Measurements from ENCODE around the gene ATR. TPM values are rescaled to one million over a fixed set of nuclear protein-coding genes. Genes with fewer than 3 reads are reported as not detected.
"Not testable (repeated sequence)": the region's sequence is repeated elsewhere in the genome, so short reads cannot be mapped to it uniquely, and the experiment has no call there.

The ATR gene
- polyA plus RNA-seq, 4 donors: 22.6 to 34.1 (median 29.7) TPM

DNA sequence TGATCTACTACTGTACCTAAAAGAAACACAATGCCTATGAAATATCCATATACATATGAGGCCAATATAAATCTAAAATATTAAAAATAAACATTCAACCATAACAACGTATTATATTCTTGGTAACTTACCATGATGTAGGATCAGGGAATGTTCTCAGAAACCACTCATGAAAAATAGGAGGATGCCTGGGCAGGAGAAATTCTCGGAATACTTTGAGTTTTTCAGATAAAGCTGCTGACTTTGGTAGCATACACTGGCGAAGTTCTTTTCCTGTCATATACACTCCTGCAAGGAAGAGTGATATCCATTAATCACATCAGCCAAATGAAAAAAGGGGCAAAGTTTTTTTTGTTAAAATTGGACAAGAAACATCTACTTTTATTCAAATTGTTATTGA, 119.4 kb downstream of the ATR start:
- DNase-seq (ENCODE audit: low read depth in 4 of 4, low spot score in 2 of 4): no peak

DNA sequence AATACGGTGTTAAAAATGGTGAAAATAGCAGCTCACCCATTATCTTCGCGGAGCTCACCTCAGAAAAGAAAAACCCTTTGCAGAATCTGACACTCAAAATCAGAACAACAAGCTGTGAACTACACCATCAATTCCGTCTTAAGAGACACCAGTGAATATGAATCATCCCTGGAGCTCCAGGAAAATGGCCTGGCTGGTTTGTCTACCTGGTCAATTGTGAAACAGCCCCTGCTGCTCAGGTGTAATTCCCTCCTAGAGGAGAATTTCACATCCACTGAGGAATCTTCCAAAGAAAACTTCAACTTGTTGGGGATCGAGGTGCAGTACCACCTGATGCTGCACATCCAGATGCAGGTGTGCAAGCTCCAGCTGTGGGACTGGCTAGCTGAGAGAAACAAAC, 127.7 kb downstream of the ATR start:
- no peak for DNase-seq (ENCODE audit: low read depth in 4 of 4, low spot score in 2 of 4)

DNA sequence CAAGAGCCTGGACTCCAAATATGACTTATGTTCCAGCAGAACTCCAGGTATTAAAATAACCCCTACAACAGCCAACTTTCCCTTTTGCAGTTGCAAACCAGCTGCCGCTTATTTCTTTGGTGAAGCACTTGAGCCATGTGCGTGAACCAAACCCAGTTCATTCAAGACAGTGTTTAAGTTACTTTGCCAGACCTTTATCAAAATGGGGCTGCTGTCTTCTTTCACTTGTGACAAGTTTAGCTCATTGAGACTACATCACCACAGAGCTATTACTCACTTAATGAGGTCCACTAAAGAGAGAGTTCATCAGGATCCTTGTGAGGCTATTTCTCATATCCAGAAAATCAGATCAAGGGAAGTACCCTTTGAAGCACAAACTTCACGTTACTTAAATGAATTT, 128.3 kb downstream of the ATR start:
- DNase-seq (ENCODE audit: low read depth in 4 of 4, low spot score in 2 of 4): no peak

DNA sequence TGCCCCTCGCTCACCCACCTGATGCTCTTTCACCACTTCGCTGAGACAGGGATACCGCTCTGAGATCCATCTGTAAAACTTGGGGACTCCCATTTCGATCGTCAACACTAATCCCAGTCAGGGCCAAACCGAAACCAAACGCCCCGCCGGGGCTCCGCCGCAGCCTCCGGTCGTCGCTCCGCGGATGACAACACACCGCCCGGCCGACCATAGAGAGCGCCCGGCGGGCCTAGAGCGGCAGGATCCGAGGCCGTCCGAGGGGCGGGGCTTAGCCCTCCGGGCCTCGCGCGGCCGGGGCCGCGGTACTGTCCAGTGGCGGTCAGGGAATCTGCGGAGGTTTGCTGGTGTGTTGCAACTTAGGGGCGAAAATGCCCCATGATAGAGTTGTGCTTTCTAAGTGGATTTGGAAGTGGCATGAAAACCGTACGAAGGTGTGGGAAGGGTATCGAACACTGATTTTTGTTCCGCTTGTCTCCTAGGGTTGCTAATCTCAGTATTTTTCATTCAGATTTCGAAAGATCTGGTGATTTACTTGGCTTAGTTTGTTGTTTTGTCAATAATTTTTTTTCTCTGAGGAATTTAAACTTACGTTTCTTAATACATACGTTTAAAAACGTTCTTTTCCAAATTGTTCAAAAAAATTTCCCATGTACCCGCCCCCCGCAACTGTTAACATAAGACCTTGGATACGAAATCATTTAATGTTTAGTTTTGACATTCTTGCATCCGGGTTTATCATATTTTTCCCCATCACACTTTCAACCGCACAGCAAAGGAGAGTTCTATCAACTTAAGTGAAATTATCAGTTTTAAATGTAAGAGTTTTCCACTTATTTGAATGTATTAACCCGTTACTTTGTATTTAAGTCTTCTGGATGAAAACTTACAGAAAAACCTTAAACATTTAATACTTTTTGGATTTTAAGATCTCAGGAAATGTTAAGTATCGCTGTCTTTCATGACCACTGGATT, 130.4 kb downstream of the ATR start, which contains the start of gene XRN1:
TSS of gene XRN1 (minus strand) at position 186 of the 972 bp plus-strand sequence. CDS start at position 93, 93 bp downstream.
- DNase-seq (ENCODE audit: low read depth in 4 of 4, low spot score in 2 of 4): peak; percentile 85 to 92 (median 87)

DNA sequence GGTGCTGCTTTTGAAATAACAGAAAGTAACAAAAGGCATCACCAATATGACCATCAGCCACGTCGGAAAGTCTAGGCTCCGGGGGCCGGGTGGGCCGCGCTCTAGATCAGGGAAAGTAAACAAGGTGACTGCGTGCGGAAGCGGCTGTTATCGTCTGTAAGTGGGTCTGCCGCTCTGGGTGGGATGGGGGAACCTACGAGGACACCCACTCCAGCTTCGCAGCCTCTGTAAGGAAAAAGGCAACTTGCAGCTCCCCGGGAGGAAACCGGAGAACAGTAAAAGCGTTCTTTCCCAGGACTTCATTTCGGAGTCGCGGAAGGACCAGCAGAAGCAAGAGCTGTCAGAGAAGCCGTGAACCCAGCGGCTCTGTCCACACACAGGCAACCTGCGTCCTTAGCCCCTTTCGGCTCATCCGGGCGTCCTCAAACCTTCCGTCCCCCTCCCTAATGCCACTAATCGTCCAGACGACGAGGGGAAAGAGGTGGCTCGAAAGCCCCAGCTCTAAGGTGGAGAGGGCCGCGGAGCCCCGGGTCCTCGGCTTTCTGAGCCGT, 131.2 kb downstream of the ATR start:
- peak; percentile 29 to 74 (median 44) for DNase-seq (ENCODE audit: low read depth in 4 of 4, low spot score in 2 of 4)

DNA sequence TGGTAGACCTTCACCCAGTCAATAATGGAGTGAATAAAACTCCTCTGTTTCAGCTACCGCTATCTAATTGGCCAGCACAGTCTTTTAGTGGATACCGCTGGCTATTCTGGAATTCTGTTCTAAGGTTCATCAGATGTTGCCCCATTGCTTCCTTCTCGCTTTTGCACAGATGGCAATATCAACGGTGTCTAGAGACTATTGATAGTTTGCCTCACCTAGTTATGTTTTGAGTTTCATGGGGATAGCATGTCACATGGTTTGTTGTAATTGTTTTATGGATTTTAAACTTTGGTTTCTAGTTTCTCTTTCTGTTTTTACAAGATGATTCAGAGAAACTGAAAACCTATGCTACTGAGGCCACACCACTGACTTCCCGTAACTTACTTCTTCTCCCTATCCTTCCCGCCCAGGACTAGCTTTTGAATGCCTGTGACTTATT, 132.7 kb downstream of the ATR start:
- no peak for DNase-seq (ENCODE audit: low read depth in 4 of 4, low spot score in 2 of 4)

DNA sequence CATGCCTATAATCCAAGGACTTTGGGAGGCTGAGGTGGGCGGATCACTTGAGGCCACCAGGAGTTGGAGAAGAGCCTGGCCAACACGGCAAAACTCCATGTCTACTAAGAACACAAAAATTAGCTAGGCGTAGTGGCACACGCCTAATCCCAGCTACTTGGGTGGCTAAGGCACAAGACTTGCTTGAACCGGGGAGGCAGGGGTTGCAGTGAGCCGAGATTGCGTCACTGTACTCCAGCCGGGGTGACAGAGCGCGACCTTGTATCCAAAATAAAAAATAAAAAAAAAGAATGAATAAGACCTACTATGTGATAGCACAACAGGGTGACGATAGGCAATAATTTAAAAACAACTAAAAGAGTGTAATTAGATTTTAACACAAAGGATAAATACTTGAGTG, 134.2 kb downstream of the ATR start:
- DNase-seq (ENCODE audit: low read depth in 4 of 4, low spot score in 2 of 4): no peak

DNA sequence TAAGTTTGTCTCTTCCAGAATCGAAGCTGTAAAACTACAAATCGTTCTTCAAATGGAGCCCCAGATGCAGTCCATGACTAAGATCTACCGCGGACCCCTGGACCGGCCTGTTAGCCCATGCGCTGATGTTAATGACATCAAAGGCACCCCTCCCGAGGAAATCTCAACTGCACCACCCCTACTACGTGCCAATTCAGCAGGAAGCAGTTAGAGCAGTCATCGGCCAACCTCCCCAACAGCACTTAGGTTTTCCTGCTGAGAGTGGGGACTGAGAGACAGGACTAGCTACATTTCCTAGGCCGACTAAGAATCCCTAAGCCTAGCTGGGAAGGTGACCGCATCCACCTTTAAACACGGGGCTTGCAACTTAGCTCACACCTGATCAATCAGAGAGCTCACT, 135.5 kb downstream of the ATR start:
- not testable (repeated sequence) for DNase-seq (ENCODE audit: low read depth in 4 of 4, low spot score in 2 of 4)

DNA sequence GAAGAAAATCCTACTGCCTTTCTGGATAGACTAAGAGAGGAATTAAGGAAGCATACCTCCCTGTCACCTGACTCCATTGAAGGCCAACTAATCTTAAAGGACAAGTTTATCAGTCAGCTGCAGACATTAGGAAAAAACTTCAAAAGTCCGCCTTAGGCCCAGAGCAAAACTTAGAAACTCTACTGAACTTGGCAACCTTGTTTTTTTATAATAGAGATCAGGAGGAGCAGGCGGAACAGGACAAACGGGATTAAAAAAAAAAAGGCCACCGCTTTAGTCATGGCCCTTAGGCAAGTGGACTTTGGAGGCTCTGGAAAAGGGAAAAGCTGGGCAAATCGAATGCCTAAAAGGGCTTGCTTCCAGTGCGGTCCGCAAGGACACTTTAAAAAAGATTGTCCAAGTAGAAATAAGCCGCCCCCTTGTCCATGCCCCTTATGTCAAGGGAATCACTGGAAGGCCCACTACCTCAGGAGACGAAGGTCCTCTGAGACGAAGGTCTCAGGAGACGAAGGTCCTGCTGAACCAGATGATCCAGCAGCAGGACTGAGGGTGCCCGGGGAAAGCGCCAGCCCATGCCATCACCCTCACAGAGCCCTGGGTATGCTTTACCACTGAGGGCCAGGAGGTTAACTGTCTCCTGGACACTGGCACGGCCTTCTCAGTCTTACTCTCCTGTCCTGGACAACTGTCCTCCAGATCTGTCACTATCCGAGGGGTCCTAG, 138.9 kb downstream of the ATR start:
- not testable (repeated sequence) for DNase-seq (ENCODE audit: low read depth in 4 of 4, low spot score in 2 of 4)

DNA sequence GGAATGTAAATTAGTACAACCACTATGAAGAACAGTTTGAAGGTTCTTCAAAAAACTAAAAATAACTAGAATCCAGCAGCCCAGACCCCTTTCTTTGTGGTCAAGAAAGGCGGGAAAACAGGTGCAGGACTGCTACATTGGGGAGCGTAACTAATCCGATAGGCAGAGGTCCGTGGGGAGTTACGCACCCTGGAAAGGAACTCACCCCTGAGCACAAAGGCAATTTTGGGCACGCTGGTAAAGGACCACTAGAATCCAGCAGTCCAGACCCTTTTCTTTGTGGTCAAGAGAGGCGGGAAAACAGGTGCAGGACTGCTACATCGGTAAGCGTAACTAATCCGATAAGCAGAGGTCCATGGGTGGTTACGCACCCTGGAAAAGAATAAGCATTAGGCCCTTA, 140.4 kb downstream of the ATR start:
- not testable (repeated sequence) for DNase-seq (ENCODE audit: low read depth in 4 of 4, low spot score in 2 of 4)

DNA sequence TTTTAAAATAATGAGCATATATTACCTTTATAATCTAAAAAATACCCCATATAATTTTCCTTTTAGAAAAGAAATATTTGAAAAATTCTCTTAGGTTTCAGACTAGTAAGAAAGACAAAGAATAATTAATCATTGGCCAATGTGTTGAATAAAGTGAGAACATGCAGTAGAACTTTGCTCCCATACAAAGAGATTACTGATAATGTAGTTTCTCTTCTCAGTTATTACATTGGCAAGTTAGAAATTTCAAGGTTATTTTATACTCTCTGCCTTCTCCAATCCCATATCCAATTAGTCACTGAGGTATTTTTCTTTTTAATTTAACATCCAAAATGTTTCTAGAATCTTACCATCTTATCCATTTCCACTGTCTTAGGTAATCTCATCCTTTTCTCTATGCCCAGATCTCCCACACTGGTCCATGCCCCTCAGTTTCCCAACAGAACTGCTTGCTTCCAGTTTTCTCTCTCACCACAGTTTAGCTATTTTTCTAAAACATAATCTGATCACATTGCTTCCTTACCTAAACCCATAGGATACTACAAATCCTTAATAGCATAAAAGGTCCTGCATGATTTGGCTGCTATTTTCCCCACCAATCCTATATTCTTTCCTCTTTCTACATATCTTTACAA, 141.5 kb downstream of the ATR start:
- no peak for DNase-seq (ENCODE audit: low read depth in 4 of 4, low spot score in 2 of 4)

DNA sequence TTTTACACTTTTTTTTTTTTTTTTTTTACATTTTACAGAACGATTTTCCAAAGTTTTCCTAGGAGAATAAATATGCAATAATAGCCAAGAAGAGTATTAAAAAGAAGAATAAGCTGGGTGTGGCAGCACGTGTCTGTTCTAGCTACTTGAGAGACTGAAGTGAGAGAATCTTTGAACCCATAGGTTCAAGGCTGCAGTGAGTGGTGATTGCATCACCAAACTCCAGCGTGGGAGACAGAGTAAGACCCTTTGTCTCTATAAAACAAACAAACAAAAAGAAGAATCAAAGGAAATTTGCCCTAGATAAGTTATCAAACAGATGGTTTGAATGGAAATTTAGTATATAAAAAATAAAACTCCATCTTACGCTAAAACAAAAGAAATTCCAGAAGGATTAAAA, 144.0 kb downstream of the ATR start:
- DNase-seq (ENCODE audit: low read depth in 4 of 4, low spot score in 2 of 4): no peak

DNA sequence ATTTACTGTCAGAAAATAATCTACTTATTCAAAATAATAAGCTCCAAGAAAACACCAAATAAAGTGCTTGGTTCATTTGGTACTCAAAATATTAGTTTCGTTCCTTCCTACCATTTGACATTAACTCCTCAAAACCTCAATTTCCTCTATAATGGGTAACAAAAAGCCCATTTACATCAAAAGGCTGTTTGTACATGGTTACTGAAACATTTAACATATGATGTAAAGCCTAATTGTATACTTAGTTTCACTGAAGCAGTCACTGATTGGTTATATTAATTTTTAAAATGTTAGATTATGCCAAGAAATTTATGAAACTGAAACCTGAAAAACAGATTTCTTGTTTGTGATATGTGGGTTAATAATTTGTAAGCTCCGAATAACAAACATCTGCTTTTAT, 145.4 kb downstream of the ATR start:
- DNase-seq (ENCODE audit: low read depth in 4 of 4, low spot score in 2 of 4): no peak

DNA sequence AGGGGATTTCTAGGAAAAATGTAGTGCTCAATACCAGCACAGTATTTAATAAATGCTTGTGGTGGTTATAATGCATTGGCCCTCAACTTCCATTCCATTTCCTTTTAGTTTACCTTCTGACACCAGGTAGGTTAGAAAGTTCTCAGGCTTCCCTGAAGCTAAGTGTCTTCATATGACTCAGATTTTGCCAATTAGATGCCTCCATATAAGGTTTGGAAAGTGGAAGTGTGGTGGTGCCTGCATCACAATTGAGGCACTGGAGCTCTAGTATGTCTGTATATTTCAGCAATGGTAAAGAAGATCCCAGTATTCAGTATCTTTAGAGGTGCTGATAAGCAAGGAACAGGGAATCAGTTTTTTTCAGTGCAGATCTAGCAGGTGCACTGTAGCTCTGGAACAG, 149.0 kb downstream of the ATR start:
- no peak for DNase-seq (ENCODE audit: low read depth in 4 of 4, low spot score in 2 of 4)

DNA sequence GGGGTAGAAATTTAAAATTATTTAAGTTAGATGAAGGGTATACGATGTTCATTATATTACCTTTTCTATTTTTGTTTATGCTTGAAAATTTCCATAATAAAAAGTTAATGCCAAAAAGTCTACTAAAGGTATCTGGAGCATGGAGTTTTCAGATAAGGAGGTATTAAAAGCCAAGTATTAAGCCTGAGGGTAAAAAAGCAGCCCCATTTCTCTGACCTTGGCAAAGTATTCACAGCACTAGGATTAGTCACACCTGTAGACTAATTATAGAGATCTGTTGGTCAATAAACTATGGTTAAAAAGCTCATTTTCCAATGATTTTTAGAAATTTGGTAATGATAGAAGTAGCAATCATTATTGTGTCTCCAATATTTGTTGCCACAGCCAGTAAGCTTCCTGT, 153.8 kb downstream of the ATR start:
- DNase-seq (ENCODE audit: low read depth in 4 of 4, low spot score in 2 of 4): no peak

DNA sequence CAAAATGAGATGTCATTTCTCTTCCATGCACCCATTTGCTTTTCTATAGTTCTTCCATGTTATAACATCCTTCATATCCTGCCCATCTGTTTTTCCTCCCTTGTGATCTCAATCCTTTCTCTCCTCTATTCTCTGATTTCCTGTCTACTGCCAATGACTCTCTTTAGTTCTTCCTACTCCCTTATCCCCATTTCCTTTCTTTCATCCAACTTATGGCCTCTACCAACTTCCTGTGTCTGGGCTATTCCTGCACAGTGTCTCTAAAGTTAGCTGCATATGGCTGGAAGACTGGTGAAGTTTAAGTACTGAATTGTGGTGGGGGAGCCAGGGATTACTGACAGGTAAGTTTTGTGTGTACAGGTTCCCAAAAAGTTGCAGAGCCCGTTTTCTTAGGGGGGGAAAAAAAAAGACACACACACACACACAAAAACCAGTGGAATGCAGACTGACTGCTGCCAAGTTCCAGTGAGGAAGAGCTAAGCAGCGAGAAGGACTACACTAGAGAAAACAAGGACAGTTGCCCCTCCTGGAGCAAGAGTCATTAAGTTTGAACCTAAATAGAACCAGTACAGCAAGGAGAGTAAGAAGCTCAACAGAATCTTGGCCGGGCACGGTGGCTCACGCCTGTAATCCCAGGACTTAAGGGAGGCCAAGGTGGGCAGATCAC, 159.5 kb downstream of the ATR start:
- DNase-seq (ENCODE audit: low read depth in 4 of 4, low spot score in 2 of 4): no peak

DNA sequence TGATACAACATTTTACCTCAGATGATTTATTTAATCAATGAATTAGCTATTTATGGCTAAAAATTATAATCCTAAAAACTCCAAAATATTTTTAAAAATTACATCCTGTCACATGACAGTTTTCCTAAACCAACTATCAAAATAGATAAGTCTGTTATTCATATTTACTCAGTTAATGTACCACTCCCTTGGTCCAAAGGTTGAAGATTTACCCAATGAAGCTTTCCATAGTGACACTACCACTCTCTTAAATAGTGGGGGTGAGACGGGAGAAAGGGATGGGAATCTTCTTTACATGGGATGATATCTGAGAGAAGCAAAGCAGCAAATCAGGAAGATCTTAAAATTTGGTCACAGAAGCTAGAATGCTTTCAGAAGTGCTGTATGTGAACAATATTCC, 161.2 kb downstream of the ATR start:
- no peak for DNase-seq (ENCODE audit: low read depth in 4 of 4, low spot score in 2 of 4)

DNA sequence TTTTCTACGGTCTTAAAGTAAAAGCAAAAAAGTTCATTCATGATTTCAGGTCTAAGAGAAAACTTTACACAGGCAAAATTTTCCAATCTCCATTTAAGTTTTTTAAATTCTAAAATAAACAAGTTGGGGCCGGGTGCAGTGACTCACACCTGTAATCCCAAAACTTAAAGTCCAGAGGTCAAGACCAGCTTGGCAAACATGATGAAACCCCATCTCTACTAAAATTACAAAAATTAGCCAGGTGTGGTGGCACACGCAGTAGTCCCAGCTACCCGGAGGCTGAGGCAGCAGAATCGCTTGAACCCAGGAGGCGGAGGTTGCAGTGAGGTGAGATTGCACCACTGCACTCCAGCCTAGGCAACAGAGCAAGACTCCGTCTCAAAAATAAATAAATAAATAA, 178.0 kb downstream of the ATR start:
- not testable (repeated sequence) for DNase-seq (ENCODE audit: low read depth in 4 of 4, low spot score in 2 of 4)

All from left renal cortex interstitium (tissue), 4 donors.